ELR (cell line): Measurements from ENCODE around the gene EVI5L.

Experiments used
- DNase-seq: peaks from one replicate; pipeline ENCODE4 v3.0.0-alpha.2; 2015; ENCODE audit warnings: low read depth

EVI5L gene

GRCh38 chr19:7872306-7873204 is 42.5 kb downstream of the EVI5L start:
- DNase-seq: no peak

- no peak for DNase-seq
Observed at GRCh38 chr19:7873304-7874075, 43.5 kb downstream of the EVI5L start.

- DNase-seq: no peak
Observed at GRCh38 chr19:7874076-7874896, 44.3 kb downstream of the EVI5L start, which contains the start of gene PRR36. Gene PRR36, minus strand, starts transcription at chr19:7874390. Its CDS starts 701 bp downstream, at chr19:7873689.

GRCh38 chr19:7874897-7875273 is 44.9 kb downstream of the EVI5L start:
- no peak for DNase-seq

GRCh38 chr19:7877249-7877836 is 47.3 kb downstream of the EVI5L start:
- DNase-seq: no peak

- DNase-seq: no peak
Observed at GRCh38 chr19:7879111-7879807, 49.2 kb downstream of the EVI5L start.

- DNase-seq: no peak
Observed at GRCh38 chr19:7879836-7880235, 49.8 kb downstream of the EVI5L start.

GRCh38 chr19:7881910-7882309 is 51.9 kb downstream of the EVI5L start:
- no peak for DNase-seq

GRCh38 chr19:7883105-7883504 is 53.1 kb downstream of the EVI5L start:
- no peak for DNase-seq

- DNase-seq: peak; percentile 69
Observed at GRCh38 chr19:7883796-7884570, 54.0 kb downstream of the EVI5L start.

GRCh38 chr19:7885818-7886217 is 55.8 kb downstream of the EVI5L start:
- no peak for DNase-seq

GRCh38 chr19:7887408-7888144 is 57.6 kb downstream of the EVI5L start:
- no peak for DNase-seq

- DNase-seq: peak; percentile 87
Observed at GRCh38 chr19:7888145-7888825, 58.3 kb downstream of the EVI5L start, which contains the start of gene LRRC8E. Gene LRRC8E, plus strand, starts transcription at chr19:7888510. Its CDS starts 7,094 bp downstream, at chr19:7895604.

- DNase-seq: no peak
Observed at GRCh38 chr19:7888826-7889217, 58.8 kb downstream of the EVI5L start.

GRCh38 chr19:7893362-7894101 is 63.5 kb downstream of the EVI5L start:
- DNase-seq: peak; percentile 88

GRCh38 chr19:7894612-7895309 is 64.7 kb downstream of the EVI5L start:
- DNase-seq: no peak

- no peak for DNase-seq
Observed at GRCh38 chr19:7895565-7895964, 65.5 kb downstream of the EVI5L start.

- no peak for DNase-seq
Observed at GRCh38 chr19:7897292-7897691, 67.3 kb downstream of the EVI5L start.
